Osteoblast (primary cell): ENCODE results near the gene WDR86. TPM values are rescaled to one million over a fixed set of nuclear protein-coding genes. Genes with fewer than 3 reads are reported as not detected.
A peak's percentile ranks its signal among the peaks of the same experiment; 100 is the strongest.

Experiments used
- DNase-seq: peaks from one replicate; pipeline ENCODE4 v3.0.0; 2011; ENCODE audit warnings: low spot score, mixed read lengths; ENCODE audit not compliant: insufficient read length; ENCODE audit errors: missing footprints
- H2AFZ ChIP-seq: 2 replicates; pipeline ENCODE4 v1.6.0; 2011; ENCODE audit warnings: mild to moderate bottlenecking, low read length
- H3K27ac ChIP-seq: 2 replicates; pipeline ENCODE4 v1.5.1; 2011; ENCODE audit warnings: mild to moderate bottlenecking, low read depth, low read length, moderate library complexity
- H3K27me3 ChIP-seq: 2 replicates; pipeline ENCODE4 v1.6.0; 2012; ENCODE audit warnings: mild to moderate bottlenecking, control low read depth, inconsistent platforms, low read length, moderate library complexity; ENCODE audit not compliant: insufficient read depth
- H3K36me3 ChIP-seq: 2 replicates; pipeline ENCODE4 v1.5.1; 2011; ENCODE audit warnings: mild to moderate bottlenecking, low read length, control low read depth, moderate library complexity; ENCODE audit not compliant: insufficient read depth
- H3K4me1 ChIP-seq: 2 replicates; pipeline ENCODE4 v1.5.1; 2011; ENCODE audit warnings: mild to moderate bottlenecking, low read length, control low read depth, moderate library complexity; ENCODE audit not compliant: insufficient read depth
- H3K4me2 ChIP-seq: 2 replicates; pipeline ENCODE4 v1.6.0; 2011; ENCODE audit warnings: mild to moderate bottlenecking, low read length; ENCODE audit not compliant: insufficient read depth
- H3K4me3 ChIP-seq: fragments of 200-600 bp; sonication (generic); 3 replicates; pipeline ENCODE4 v1.5.1; 2012; ENCODE audit warnings: mild to moderate bottlenecking, low read length, inconsistent platforms; ENCODE audit not compliant: insufficient read depth
- H3K79me2 ChIP-seq: 2 replicates; pipeline ENCODE4 v1.6.0; 2012; ENCODE audit warnings: mild to moderate bottlenecking, low read length, control low read depth, inconsistent platforms; ENCODE audit not compliant: insufficient read depth
- H3K9me3 ChIP-seq: 2 replicates; pipeline ENCODE4 v1.5.1; 2011; ENCODE audit warnings: low read depth, low read length, control low read depth
- H4K20me1 ChIP-seq: 2 replicates; pipeline ENCODE4 v1.6.0; 2012; ENCODE audit warnings: mild to moderate bottlenecking, low read length, control low read depth; ENCODE audit not compliant: insufficient read depth
- CTCF ChIP-seq: IDR thresholded peaks from 2 replicates; pipeline ENCODE4 v1.5.1; 2011; ENCODE audit warnings: mild to moderate bottlenecking, low read depth, low read length, moderate library complexity; ENCODE audit errors: extremely low read depth
- total RNA-seq: library from RNA; depleted of rRNA; stranded (reverse); fragments of >200 nt; gene quantifications from 2 replicates; pipeline ENCODE4 v1.2.3, GENCODE V29; 2012

Gene WDR86, protein sequence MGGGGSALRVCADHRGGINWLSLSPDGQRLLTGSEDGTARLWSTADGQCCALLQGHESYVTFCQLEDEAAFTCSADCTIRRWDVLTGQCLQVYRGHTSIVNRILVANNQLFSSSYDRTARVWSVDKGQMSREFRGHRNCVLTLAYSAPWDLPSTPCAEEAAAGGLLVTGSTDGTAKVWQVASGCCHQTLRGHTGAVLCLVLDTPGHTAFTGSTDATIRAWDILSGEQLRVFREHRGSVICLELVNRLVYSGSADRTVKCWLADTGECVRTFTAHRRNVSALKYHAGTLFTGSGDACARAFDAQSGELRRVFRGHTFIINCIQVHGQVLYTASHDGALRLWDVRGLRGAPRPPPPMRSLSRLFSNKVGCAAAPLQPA
- total RNA-seq: 8.5 and 15.6 TPM in 2 replicates

DNA sequence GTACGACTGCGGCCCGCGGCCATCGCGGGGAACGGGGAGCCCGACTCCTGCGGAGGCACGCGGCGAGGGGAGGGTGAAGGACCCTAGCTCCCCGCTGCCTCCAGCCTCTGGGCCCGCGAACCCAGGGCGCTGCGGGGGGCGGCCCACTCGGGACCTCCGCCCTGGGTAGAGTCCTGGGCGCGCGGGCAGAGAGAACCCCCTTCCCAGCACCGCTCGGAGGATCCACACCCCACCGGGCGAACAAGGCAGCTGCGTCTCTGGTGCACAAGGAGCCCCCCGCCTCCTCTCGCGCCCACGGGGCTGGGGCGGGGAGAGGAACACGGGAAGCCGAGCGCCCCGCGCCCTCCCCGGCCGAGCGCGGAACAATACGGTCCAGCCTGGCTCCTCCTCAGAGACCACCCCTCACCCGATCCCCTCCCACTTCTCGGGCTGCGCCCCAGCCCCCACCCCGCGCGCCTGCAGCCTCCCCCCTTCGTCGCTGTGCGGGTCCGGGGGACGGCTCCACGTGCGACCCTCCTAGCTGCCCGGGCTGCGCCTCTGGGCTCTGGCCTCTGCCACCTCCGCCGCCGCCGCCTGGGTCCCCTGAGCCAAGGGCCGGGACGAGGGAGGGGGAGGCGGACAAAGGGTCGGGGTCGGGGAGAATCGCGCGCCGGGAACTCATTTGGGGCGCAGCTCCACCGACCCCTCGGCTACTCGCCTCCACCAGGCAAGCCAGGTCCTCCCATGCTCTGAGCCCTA is at the start of gene WDR86:
TSS of gene WDR86 (minus strand) at position 372 of the 738 bp plus-strand sequence. CDS start 449 bp downstream, outside the sequence.
- H3K36me3 ChIP-seq: no peaks in the 10 kb centered on the region
- H4K20me1 ChIP-seq: no peaks in the 10 kb centered on the region
- H3K4me2 ChIP-seq: peak within 1 kb of the TSS; percentile 43
- H3K9me3 ChIP-seq: no peaks in the 10 kb centered on the region
- no peak for TF ChIP-seq CTCF
- peaks cover 65% of the 10 kb centered on the region for H3K27me3 ChIP-seq
- no peaks in the 10 kb centered on the region for H3K79me2 ChIP-seq
- H2AFZ ChIP-seq: no peak within 1 kb of the TSS
- no peak within 1 kb of the TSS for H3K27ac ChIP-seq
- no peaks in the 10 kb centered on the region for H3K4me1 ChIP-seq
- peak; percentile 66 for DNase-seq
- H3K4me3 ChIP-seq: peak within 1 kb of the TSS; percentile 51

DNA sequence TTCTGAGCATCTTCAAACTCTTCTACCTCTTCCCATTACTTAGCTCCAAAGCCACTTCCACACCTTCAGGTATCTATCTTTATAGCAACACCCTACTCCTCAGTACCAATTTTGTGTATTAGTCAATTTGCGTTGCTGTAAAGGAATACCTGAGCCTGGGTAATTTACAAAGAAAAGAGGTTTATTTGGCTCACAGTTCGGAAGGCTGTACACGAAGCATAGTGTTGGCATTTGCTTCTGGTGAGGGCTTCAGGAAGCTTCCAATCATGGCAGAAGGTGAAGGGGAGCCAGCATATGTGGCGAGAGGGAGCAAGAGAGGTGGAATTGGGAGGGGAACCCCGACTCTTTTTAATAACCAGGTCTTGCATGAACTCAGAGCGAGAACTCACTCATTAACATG is 47.7 kb upstream of the WDR86 start:
- no peak for TF ChIP-seq CTCF
- Histone ChIP-seq H3K4me1 (peaks cover 23% of the 10 kb centered on the region), H3K4me2 (no peak overlapping the region), H3K27me3 (no peaks in the 10 kb centered on the region), H4K20me1 (no peaks in the 10 kb centered on the region), H2AFZ (no peak overlapping the region), H3K27ac (no peak overlapping the region), H3K4me3 (no peak overlapping the region), H3K9me3 (peaks cover 1% of the 10 kb centered on the region), H3K79me2 (no peaks in the 10 kb centered on the region), H3K36me3 (no peaks in the 10 kb centered on the region)
- DNase-seq: no peak

GRCh38 chr7:151456782-151457181 is 46.9 kb upstream of the WDR86 start:
- Histone ChIP-seq H3K4me1 (peaks cover 23% of the 10 kb centered on the region), H4K20me1 (no peaks in the 10 kb centered on the region), H2AFZ (no peak overlapping the region), H3K4me3 (no peak overlapping the region), H3K27ac (no peak overlapping the region), H3K4me2 (no peak overlapping the region), H3K9me3 (no peaks in the 10 kb centered on the region), H3K79me2 (no peaks in the 10 kb centered on the region), H3K27me3 (no peaks in the 10 kb centered on the region), H3K36me3 (no peaks in the 10 kb centered on the region)
- no peak for TF ChIP-seq CTCF
- no peak for DNase-seq

DNA sequence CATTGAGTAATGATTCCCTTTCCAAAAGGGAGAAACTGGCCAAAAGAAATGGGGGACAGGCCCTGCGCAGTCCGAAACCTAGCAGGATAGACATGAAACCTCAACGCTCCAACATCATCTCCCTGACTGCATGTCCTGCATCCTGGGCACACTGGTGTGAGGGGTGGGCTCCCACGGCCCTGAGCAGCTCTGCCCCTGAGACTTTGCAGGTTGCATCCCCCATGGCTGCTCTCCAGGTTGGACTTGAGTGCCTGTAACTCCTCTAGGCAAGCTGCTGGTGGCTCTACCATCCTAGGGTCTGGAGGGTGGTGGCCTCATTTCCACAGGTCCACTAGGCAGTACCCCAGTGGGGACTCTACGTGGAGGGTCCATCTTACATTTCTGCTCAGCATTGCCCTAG is 46.4 kb upstream of the WDR86 start:
- H3K27ac ChIP-seq: no peak overlapping the region
- TF ChIP-seq CTCF: no peak
- no peaks in the 10 kb centered on the region for H4K20me1 ChIP-seq
- peaks cover 22% of the 10 kb centered on the region for H3K4me1 ChIP-seq
- H3K79me2 ChIP-seq: no peaks in the 10 kb centered on the region
- H3K27me3 ChIP-seq: no peaks in the 10 kb centered on the region
- no peaks in the 10 kb centered on the region for H3K36me3 ChIP-seq
- H2AFZ ChIP-seq: no peak overlapping the region
- no peaks in the 10 kb centered on the region for H3K9me3 ChIP-seq
- no peak overlapping the region for H3K4me3 ChIP-seq
- DNase-seq: no peak
- no peak overlapping the region for H3K4me2 ChIP-seq
